Fibroblast of pulmonary artery (primary cell): ENCODE measurements around the gene MCCC2.
"Not testable (repeated sequence)": the region's sequence is repeated elsewhere in the genome, so short reads cannot be mapped to it uniquely, and the experiment has no call there.

Source experiments
- DNase-seq: peaks from one replicate; pipeline ENCODE4 v3.0.0-alpha.2; 2010; ENCODE audit warnings: low read depth
- H3K4me3 ChIP-seq: replicated peaks from 2 replicates; pipeline ENCODE4 v1.5.1; 2011; ENCODE audit warnings: low read depth, mild to moderate bottlenecking, control low read depth, low read length, moderate library complexity
- TF ChIP-seq, protein P1 (sequence below): IDR thresholded peaks from 2 replicates; pipeline ENCODE4 v1.5.1; 2011; ENCODE audit warnings: mild to moderate bottlenecking, control low read depth, low read length, inconsistent platforms; ENCODE audit errors: missing control alignments

Gene MCCC2

DNA sequence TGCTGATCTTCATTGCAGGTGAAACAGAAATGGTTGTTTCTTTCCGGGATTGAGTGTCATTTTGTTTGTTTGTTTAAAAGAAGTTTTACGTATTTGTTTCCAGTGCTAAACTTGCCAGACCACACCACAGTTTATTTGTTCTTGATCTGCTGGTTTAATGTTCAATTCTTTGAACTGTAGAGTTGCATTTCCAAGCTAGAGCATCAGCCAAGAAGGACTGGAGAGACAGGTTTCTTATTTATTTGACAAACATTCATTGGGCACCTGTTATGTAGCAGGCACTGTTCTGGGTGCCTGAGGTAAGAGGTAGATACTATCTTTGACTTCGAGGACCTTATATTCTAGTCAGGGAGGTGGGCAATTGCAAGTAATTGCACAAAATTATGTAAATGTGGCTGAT, 45.0 kb downstream of the MCCC2 start:
- H3K4me3 ChIP-seq: no peak overlapping the region
- TF ChIP-seq, protein P1, sequence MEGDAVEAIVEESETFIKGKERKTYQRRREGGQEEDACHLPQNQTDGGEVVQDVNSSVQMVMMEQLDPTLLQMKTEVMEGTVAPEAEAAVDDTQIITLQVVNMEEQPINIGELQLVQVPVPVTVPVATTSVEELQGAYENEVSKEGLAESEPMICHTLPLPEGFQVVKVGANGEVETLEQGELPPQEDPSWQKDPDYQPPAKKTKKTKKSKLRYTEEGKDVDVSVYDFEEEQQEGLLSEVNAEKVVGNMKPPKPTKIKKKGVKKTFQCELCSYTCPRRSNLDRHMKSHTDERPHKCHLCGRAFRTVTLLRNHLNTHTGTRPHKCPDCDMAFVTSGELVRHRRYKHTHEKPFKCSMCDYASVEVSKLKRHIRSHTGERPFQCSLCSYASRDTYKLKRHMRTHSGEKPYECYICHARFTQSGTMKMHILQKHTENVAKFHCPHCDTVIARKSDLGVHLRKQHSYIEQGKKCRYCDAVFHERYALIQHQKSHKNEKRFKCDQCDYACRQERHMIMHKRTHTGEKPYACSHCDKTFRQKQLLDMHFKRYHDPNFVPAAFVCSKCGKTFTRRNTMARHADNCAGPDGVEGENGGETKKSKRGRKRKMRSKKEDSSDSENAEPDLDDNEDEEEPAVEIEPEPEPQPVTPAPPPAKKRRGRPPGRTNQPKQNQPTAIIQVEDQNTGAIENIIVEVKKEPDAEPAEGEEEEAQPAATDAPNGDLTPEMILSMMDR: no peak
- DNase-seq: no peak

DNA sequence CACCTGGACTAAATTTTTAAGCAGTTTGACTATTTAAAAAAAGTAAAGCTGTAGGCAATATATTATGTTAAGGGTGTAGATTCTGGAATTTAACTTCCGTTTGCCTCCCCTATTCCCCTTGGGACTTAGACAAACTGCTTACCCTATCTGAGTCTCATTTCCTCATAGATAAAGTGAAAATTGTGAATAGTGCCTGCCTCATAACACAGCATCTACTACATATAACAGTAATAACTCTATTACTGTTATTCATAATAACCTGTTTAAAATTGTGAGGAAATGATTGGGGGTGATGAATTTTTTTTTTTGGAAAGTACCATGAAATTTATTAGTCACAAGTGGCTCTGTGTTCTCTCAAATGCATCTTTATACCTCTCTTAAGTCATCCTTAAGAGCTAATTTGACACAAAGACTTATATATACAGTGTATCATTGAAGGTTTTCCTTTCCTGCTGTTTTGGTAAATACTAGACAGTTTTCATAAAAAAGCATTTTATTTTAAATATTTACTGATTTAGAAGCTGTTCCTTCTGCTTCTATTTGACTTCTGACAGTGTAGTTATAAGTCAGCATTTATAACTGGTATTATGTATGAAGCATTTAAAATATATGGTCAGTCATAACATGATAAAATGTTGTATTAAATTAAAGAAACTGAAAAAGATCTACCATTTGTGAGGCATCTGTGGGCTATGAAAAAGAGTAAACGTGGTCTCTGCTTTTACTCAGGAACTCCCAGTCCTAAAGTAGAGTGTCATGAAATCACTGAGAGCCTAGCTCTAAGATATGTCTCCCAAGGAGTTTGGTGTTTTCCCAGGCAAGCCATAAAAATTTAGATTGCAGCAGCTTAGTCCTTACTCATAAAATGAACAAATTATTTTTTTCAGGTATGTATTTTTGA, 46.4 kb downstream of the MCCC2 start:
- H3K4me3 ChIP-seq: no peak overlapping the region
- DNase-seq: peak; percentile 4
- TF ChIP-seq, protein P1: no peak

DNA sequence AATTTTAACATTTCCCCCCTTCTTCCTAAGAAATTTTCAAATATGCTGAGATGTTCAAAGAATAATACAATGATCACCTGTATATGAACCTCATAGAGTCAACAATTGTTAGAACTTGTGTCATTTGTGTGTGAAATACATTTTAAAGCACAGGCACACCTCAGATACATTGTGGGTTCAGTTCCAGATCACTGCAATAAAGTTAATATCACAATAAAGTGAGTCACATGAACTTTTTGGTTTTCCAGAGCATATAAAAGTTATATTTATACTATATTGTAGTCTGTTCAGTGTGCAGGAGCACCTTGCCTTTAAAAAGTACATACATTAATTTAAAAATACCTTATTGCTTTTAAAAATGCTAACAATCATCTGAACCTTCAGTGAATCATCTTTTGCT, 50.0 kb downstream of the MCCC2 start:
- no peak for DNase-seq
- no peak overlapping the region for H3K4me3 ChIP-seq
- TF ChIP-seq, protein P1: no peak

- DNase-seq: no peak
- no peak overlapping the region for H3K4me3 ChIP-seq
- TF ChIP-seq, protein P1: no peak
These were observed 53.3 kb downstream of the MCCC2 start for GRCh38 chr5:71640408-71640807.

- H3K4me3 ChIP-seq: no peak overlapping the region
- no peak for DNase-seq
- TF ChIP-seq, protein P1: no peak
These were observed 57.9 kb downstream of the MCCC2 start for GRCh38 chr5:71645030-71645429.

- DNase-seq, H3K4me3 ChIP-seq: not testable (repeated sequence)
These were observed 63.8 kb downstream of the MCCC2 start for GRCh38 chr5:71650940-71651339.

- no peak for DNase-seq
- no peak overlapping the region for H3K4me3 ChIP-seq
These were observed 64.4 kb downstream of the MCCC2 start for GRCh38 chr5:71651579-71651978.

More at GRCh38 chr5:71651579-71651978, 64.4 kb downstream of the MCCC2 start:
- TF ChIP-seq, protein P1: no peak
